Measurements from ENCODE around the gene THPO. TPM values are rescaled to one million over a fixed set of nuclear protein-coding genes. Genes with fewer than 3 reads are reported as not detected.

THPO gene
- total and polyA plus RNA-seq, 9 of the 15 experiments (the other 6 are each of a cell fraction or from before 2014, with no cell fraction given): 0.11 to 1.1 (median 0.35) TPM; not detected in 1

DNA sequence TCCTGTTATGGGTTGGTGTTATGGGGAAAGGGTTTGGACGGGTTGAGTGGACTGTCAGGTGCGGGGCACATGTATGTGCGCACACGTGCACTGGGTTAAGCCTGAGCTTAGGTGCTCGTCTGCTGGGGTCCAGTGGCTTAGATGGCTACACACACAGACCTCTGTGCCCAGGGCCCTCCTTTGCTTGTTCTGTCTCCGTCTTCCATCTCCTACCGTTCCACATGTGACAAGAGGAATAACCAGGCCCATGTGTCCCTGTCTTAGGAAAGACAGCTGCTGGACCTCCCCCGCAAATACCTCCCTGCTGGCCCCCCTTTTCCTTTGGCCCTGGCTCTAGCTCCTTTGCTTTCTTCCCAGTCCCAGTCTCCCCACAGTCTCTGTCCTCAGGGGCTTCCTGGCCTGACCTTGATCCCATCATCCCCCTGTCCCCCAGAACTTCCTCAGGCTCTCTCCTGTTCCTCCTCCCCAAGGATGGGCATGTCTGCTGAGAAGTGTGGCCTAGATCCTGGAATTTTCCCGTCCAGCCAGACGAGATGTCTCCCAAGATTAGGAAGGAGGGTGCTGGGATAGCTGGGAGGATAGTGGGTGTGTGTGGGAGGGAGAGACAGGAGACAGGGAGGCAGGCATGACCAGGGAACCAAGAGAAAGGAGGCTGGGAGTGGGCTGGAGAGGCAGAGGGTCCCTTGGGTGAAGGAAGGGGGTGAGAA, 797 bp upstream of the THPO start:
- Histone ChIP-seq H3K4me1 (replicated peaks in 1 of 2; ENCODE audit: control insufficient read depth in 2 of 2, insufficient read depth in 2 of 2, low read length in 2 of 2) (peaks cover 5 to 34% of the 10 kb centered on the region in 2 experiments; a peak in 4 of 5 replicates), H3K9me1 (ENCODE audit: control insufficient read depth, insufficient read depth, low read length) (no peaks in the 10 kb centered on the region), H3K4me2 (ENCODE audit: insufficient read depth, low read length) (no peak overlapping the region), H3K36me3 (ENCODE audit: control insufficient read depth, insufficient read depth, low read length) (no peaks in the 10 kb centered on the region), H2AFZ (ENCODE audit: low read depth, low read length) (peak overlapping the region; percentile 90), H3K9ac (ENCODE audit: insufficient read depth in 1 of 2, low read depth in 2 of 2, low read length in 2 of 2) (no peak overlapping the region; a peak in 1 of 4 replicates), H3K27me3 (ENCODE audit: control insufficient read depth in 2 of 2, insufficient read depth in 2 of 2, low read length in 2 of 2) (peaks cover 18 to 31% of the 10 kb centered on the region in 2 experiments), H3K4me3 (no peak overlapping the region), H3K9me3 (replicated peaks; ENCODE audit: control insufficient read depth, insufficient read depth, low read depth, low read length) (no peaks in the 10 kb centered on the region), H3K27ac (ENCODE audit: extremely low read depth, low read depth, low read length) (no peak overlapping the region), H3K79me2 (ENCODE audit: control insufficient read depth, insufficient read depth, low read length) (no peaks in the 10 kb centered on the region), H4K20me1 (replicated peaks; ENCODE audit: control insufficient read depth, insufficient read depth, low read length) (0 out of 2 replicates have a peak, but pooled peaks cover 3% of the 10 kb centered on the region)
- POLR2A ChIA-PET: no interaction called here
- no peak for ATAC-seq
- in situ Hi-C loops (cut with MboI): no loop called here
- FAIRE-seq: no peak
- no TSS peak for BruUV-seq (replicated peaks)
- 67% methylated on average over 9 of the region's 10 CpGs for WGBS (ENCODE audit: insufficient coverage, low coverage, missing lambda C conversion rate)
- CTCF ChIA-PET (ENCODE audit: low intra/inter-chr PET ratio): no interaction called here
- intact Hi-C loops (cut with micrococcal nuclease): loop anchor here (10.0 kb wide), 1 partner anchor 396 kb away; no protein-coding TSS in a partner anchor
- TF ChIP-seq ZNF263 (CRISPR knock-in tag; IDR thresholded peaks at IDR 0.05; ENCODE audit: borderline replicate concordance) (0 out of 2 replicates have a peak, but pooled peaks have one; percentile 22), ZNF347 (CRISPR knock-in tag; IDR thresholded peaks at IDR 0.05; ENCODE audit: low read depth) (no peak)
- DNase-seq (ENCODE audit: extremely low read depth in 1 of 4, low spot score in 3 of 4): peak in 1 of 4 experiments; percentile 33

GRCh38 chr3:184377374-184377773, 633 bp downstream of the THPO start:
- peak overlapping the region; percentile 6 to 21; a peak in 2 of 4 replicates for H3K9ac ChIP-seq (ENCODE audit: insufficient read depth in 1 of 2, low read depth in 2 of 2, low read length in 2 of 2)
- 59% methylated on average over 5 of the region's 5 CpGs for WGBS (ENCODE audit: insufficient coverage, low coverage, missing lambda C conversion rate)
- peaks cover 18 to 24% of the 10 kb centered on the region in 2 experiments for H3K27me3 ChIP-seq (ENCODE audit: control insufficient read depth in 2 of 2, insufficient read depth in 2 of 2, low read length in 2 of 2)
- TF ChIP-seq POU5F1 (IDR thresholded peaks at IDR 0.05; ENCODE audit: borderline replicate concordance, low read depth, low read length, partially characterized antibody): no peak
- H3K9me1 ChIP-seq (ENCODE audit: control insufficient read depth, insufficient read depth, low read length): no peaks in the 10 kb centered on the region
- peak overlapping the region; percentile 29; the same call in 1 of the 3 replicates for H3K27ac ChIP-seq (ENCODE audit: extremely low read depth, low read depth, low read length)
- in situ Hi-C loops (cut with MboI) (no loop called here), intact Hi-C loops (cut with micrococcal nuclease) (loop anchor here (10.0 kb wide), 1 partner anchor 397 kb away; no protein-coding TSS in a partner anchor)
- ChIA-PET POLR2A (interaction anchor here (0.6 to 1.3 kb wide), 6 partner anchors 9 to 335 kb away, joined by 3 to 7 read pairs (median 3); partner anchors contain the start of gene MAGEF1), CTCF (ENCODE audit: low intra/inter-chr PET ratio) (no interaction called here)
- no peaks in the 10 kb centered on the region for H3K79me2 ChIP-seq (ENCODE audit: control insufficient read depth, insufficient read depth, low read length)
- H3K9me3 ChIP-seq (replicated peaks; ENCODE audit: control insufficient read depth, insufficient read depth, low read depth, low read length): no peaks in the 10 kb centered on the region
- no TSS peak for BruUV-seq (replicated peaks)
- DNase-seq (ENCODE audit: extremely low read depth in 1 of 4, low spot score in 3 of 4): no peak
- H2AFZ ChIP-seq (ENCODE audit: low read depth, low read length): peak overlapping the region; percentile 90
- 0 out of 2 replicates have a peak, but pooled peaks cover 5% of the 10 kb centered on the region for H4K20me1 ChIP-seq (replicated peaks; ENCODE audit: control insufficient read depth, insufficient read depth, low read length)
- H3K36me3 ChIP-seq (ENCODE audit: control insufficient read depth, insufficient read depth, low read length): no peaks in the 10 kb centered on the region
- no peak for FAIRE-seq
- no peak overlapping the region for H3K4me3 ChIP-seq
- H3K4me1 ChIP-seq (replicated peaks in 1 of 2; ENCODE audit: control insufficient read depth in 2 of 2, insufficient read depth in 2 of 2, low read length in 2 of 2): peaks cover 5 to 34% of the 10 kb centered on the region in 2 experiments; a peak in 4 of 5 replicates
- H3K4me2 ChIP-seq (ENCODE audit: insufficient read depth, low read length): peak overlapping the region; percentile 66
- ATAC-seq: no peak

Data from K562 (cell line).